ENCODE results near the gene TLK2. TPM values are rescaled to one million over a fixed set of nuclear protein-coding genes. Genes with fewer than 3 reads are reported as not detected.
A peak's percentile ranks its signal among the peaks of the same experiment; 100 is the strongest.
"Not testable (repeated sequence)": the region's sequence is repeated elsewhere in the genome, so short reads cannot be mapped to it uniquely, and the experiment has no call there.

The TLK2 gene
- total RNA-seq, 1 experiment from 2014 or later, result 68.8 TPM

DNA sequence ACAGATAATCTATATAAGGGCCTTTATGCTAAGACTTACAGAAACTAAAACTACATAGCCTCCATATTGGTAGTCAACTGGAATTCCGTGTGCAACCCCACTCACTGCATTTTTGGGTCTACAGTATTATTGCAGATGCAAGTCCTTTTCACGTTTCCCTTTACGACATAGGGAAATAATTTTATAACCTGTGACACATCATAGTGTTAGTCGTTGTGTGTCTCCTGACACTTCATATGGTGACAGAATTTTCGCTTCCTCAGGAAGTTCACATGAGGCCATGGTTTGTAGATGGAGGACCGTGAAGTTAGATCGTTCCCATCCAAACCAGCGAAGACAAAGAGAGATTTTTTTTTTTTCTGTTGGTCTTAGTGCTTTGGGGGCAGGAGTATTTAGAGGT lies 133.1 kb downstream of the TLK2 start:
- Histone ChIP-seq H3K9me3 (no peaks in the 10 kb centered on the region), H3K4me1 (no peaks in the 10 kb centered on the region), H3K27me3 (replicated peaks; ENCODE audit: control insufficient read depth, insufficient read depth, low read length) (no peaks in the 10 kb centered on the region), H3K36me3 (ENCODE audit: control insufficient read depth, insufficient read depth, low read length) (peaks cover 6% of the 10 kb centered on the region; the same call in 1 of the 2 replicates), H3K4me3 (ENCODE audit: low read depth, low read length) (no peak overlapping the region)
- Mint-ChIP-seq H3K4me3 (ENCODE audit: unreplicated experiment) (no peak overlapping the region), H3K36me3 (ENCODE audit: insufficient read depth, unreplicated experiment) (peaks cover 54% of the 10 kb centered on the region), H3K27me3 (ENCODE audit: insufficient read depth, unreplicated experiment) (no peaks in the 10 kb centered on the region), H3K27ac (ENCODE audit: unreplicated experiment) (no peak overlapping the region), H3K4me1 (ENCODE audit: low read depth, unreplicated experiment) (no peaks in the 10 kb centered on the region), H3K9me3 (ENCODE audit: unreplicated experiment) (no peaks in the 10 kb centered on the region)
- no TSS peak for BruUV-seq (replicated peaks)
- CTCF ChIA-PET, result no interaction called here
- POLR2A ChIA-PET, result no interaction called here
- intact Hi-C loops (cut with micrococcal nuclease; ENCODE audit: unreplicated experiment), result no loop called here
- TF ChIP-seq, protein P1, sequence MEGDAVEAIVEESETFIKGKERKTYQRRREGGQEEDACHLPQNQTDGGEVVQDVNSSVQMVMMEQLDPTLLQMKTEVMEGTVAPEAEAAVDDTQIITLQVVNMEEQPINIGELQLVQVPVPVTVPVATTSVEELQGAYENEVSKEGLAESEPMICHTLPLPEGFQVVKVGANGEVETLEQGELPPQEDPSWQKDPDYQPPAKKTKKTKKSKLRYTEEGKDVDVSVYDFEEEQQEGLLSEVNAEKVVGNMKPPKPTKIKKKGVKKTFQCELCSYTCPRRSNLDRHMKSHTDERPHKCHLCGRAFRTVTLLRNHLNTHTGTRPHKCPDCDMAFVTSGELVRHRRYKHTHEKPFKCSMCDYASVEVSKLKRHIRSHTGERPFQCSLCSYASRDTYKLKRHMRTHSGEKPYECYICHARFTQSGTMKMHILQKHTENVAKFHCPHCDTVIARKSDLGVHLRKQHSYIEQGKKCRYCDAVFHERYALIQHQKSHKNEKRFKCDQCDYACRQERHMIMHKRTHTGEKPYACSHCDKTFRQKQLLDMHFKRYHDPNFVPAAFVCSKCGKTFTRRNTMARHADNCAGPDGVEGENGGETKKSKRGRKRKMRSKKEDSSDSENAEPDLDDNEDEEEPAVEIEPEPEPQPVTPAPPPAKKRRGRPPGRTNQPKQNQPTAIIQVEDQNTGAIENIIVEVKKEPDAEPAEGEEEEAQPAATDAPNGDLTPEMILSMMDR (IDR thresholded peaks at IDR 0.05; ENCODE audit: insufficient read depth in 1 of 2, low read depth in 1 of 2, low read length in 1 of 2, severe bottlenecking in 1 of 2, unreplicated experiment in 1 of 2), result no peak
- no peak for DNase-seq

DNA sequence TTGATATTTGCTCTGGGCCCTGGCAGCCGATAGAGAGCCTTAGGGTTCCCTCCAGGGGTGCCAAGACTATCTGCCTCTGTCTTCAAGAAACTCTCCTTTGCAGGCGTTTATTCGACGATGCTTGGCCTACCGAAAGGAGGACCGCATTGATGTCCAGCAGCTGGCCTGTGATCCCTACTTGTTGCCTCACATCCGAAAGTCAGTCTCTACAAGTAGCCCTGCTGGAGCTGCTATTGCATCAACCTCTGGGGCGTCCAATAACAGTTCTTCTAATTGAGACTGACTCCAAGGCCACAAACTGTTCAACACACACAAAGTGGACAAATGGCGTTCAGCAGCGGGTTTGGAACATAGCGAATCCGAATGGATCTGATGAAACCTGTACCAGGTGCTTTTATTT lies 133.7 kb downstream of the TLK2 start:
- DNase-seq; H3K4me3 Mint-ChIP-seq (ENCODE audit: unreplicated experiment); H3K9me3 ChIP-seq; H3K4me1 ChIP-seq; H3K27ac Mint-ChIP-seq (ENCODE audit: unreplicated experiment); CTCF ChIA-PET; H3K4me1 Mint-ChIP-seq (ENCODE audit: low read depth, unreplicated experiment); BruUV-seq (replicated peaks); H3K27me3 Mint-ChIP-seq (ENCODE audit: insufficient read depth, unreplicated experiment); POLR2A ChIA-PET; intact Hi-C loops (cut with micrococcal nuclease; ENCODE audit: unreplicated experiment); H3K9me3 Mint-ChIP-seq (ENCODE audit: unreplicated experiment); H3K27me3 ChIP-seq (replicated peaks; ENCODE audit: control insufficient read depth, insufficient read depth, low read length); H3K36me3 ChIP-seq (ENCODE audit: control insufficient read depth, insufficient read depth, low read length); H3K4me3 ChIP-seq (ENCODE audit: low read depth, low read length): not testable (repeated sequence)
- peaks cover 54% of the 10 kb centered on the region for H3K36me3 Mint-ChIP-seq (ENCODE audit: insufficient read depth, unreplicated experiment)

DNA sequence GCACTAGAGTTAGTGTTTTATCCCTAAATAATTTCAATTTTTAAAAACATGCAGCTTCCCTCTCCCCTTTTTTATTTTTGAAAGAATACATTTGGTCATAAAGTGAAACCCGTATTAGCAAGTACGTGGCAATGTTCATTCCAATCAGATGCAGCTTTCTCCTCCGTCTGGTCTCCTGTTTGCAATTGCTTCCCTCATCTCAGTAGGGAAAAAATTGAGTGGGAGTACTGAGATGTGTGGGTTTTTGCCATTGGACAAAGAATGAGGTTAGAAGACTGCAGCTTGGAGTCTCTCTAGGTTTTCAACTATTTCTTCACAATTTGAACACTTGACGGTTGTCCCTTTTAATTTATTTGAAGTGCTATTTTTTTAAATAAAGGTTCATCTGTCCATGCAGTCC lies 134.5 kb downstream of the TLK2 start:
- H3K36me3 ChIP-seq (ENCODE audit: control insufficient read depth, insufficient read depth, low read length); H3K9me3 ChIP-seq; H3K4me1 Mint-ChIP-seq (ENCODE audit: low read depth, unreplicated experiment); H3K27me3 ChIP-seq (replicated peaks; ENCODE audit: control insufficient read depth, insufficient read depth, low read length); H3K4me1 ChIP-seq; H3K27ac Mint-ChIP-seq (ENCODE audit: unreplicated experiment); DNase-seq; CTCF ChIA-PET; H3K4me3 Mint-ChIP-seq (ENCODE audit: unreplicated experiment); H3K27me3 Mint-ChIP-seq (ENCODE audit: insufficient read depth, unreplicated experiment); H3K9me3 Mint-ChIP-seq (ENCODE audit: unreplicated experiment); POLR2A ChIA-PET; H3K4me3 ChIP-seq (ENCODE audit: low read depth, low read length); intact Hi-C loops (cut with micrococcal nuclease; ENCODE audit: unreplicated experiment): not testable (repeated sequence)
- BruUV-seq (replicated peaks), result TSS peak; percentile 23
- H3K36me3 Mint-ChIP-seq (ENCODE audit: insufficient read depth, unreplicated experiment), result peaks cover 54% of the 10 kb centered on the region

DNA sequence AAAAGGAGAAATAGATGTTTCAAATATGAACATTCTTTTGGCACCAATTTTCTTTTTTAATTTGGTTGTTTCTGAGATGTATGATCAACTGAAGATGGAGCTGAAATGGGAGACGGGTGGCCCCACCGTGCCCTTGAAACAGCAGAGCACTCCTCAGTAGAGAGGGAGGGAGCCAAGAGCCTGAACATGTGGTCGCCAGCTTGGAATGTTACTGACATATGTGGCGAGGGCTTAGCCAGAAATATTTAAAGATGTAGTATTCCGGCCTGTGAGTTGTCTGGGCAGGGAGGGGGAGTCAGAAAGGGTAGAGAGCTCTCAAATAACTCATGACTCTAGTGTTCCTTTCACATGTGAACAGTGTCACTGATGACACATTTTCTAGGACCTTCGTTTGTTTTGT lies 135.5 kb downstream of the TLK2 start:
- Histone ChIP-seq H3K9me3 (no peaks in the 10 kb centered on the region), H3K36me3 (ENCODE audit: control insufficient read depth, insufficient read depth, low read length) (peaks cover 6% of the 10 kb centered on the region; the same call in 1 of the 2 replicates), H3K4me1 (no peaks in the 10 kb centered on the region), H3K27me3 (replicated peaks; ENCODE audit: control insufficient read depth, insufficient read depth, low read length) (no peaks in the 10 kb centered on the region), H3K4me3 (ENCODE audit: low read depth, low read length) (no peak overlapping the region)
- no peak overlapping the region for H3K27ac Mint-ChIP-seq (ENCODE audit: unreplicated experiment)
- intact Hi-C loops (cut with micrococcal nuclease; ENCODE audit: unreplicated experiment), result no loop called here
- DNase-seq, result no peak
- no peaks in the 10 kb centered on the region for H3K4me1 Mint-ChIP-seq (ENCODE audit: low read depth, unreplicated experiment)
- no peaks in the 10 kb centered on the region for H3K9me3 Mint-ChIP-seq (ENCODE audit: unreplicated experiment)
- ChIA-PET CTCF (no interaction called here), POLR2A (no interaction called here)
- peaks cover 57% of the 10 kb centered on the region for H3K36me3 Mint-ChIP-seq (ENCODE audit: insufficient read depth, unreplicated experiment)
- TF ChIP-seq, protein P1 (IDR thresholded peaks at IDR 0.05; ENCODE audit: insufficient read depth in 1 of 2, low read depth in 1 of 2, low read length in 1 of 2, severe bottlenecking in 1 of 2, unreplicated experiment in 1 of 2), result no peak
- no peak overlapping the region for H3K4me3 Mint-ChIP-seq (ENCODE audit: unreplicated experiment)
- H3K27me3 Mint-ChIP-seq (ENCODE audit: insufficient read depth, unreplicated experiment), result no peaks in the 10 kb centered on the region
- no TSS peak for BruUV-seq (replicated peaks)

All from Caco-2 (cell line).